NCI-H460 (cell line): ENCODE results near the gene BUB1B. TPM values are rescaled to one million over a fixed set of nuclear protein-coding genes. Genes with fewer than 3 reads are reported as not detected.

Experiments used
- DNase-seq: peaks from one replicate; pipeline ENCODE4 v3.0.0-alpha.2; 2016; ENCODE audit warnings: low read depth; ENCODE audit errors: extremely low read depth
- total RNA-seq: library from RNA; depleted of rRNA; stranded (reverse); fragments of >200 nt; shearing (Covaris generic); gene quantifications from 2 replicates; pipeline ENCODE4 v1.2.3, GENCODE V29; 2014

The BUB1B gene
- total RNA-seq, 1 experiment from 2014 or later = 45.7 TPM

DNA sequence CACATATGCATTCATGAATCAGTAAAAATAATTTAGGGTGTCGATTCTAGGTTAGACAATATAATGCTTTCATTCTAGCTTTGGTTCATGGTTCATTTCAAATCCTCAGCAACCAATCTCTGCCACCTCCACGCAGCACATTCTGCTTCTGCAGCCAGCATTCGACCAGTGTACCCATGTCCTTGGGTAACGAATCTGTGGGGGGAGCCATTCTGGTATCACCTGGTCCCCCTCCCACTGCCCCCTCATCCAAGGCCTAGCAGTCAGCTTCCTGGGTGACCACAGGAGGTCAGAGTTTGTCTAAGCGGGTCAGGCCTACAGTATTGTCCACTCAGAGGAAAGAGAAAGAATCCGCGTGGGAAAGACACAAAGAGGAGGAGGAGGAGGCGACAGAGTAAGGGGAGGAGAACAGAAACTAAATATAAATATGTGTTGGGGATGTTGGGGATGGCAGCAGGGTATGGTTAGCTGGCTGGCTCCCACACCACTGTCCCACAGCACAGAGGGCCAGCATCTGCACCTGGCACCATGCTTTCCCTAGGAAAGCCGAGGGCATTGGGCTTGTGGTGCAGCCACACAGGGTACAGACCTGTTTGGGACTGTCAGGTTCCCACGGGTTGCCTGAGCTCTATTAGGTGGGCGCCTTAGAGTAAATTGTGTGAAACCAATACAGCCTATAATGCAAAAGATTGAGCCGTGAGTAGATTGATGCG is 90.1 kb downstream of the BUB1B start:
- DNase-seq = no peak

GRCh38 chr15:40251486-40252140 is 90.7 kb downstream of the BUB1B start:
- no peak for DNase-seq

DNA sequence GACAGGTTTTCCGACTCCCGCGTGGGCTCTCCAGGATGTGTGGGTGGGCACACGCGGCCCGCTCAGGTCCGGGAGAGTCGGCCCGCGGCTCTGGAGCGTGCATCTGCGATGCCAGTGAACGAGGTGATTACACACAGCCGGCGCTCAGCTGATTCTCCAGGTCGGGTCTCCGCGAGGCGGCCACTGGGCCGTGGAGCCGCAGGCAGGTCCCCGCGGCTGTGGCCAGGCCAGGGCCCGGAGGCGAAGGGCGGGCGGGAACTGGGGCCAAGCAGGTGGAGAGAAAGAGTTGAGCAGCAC is 91.2 kb downstream of the BUB1B start:
- no peak for DNase-seq

DNA sequence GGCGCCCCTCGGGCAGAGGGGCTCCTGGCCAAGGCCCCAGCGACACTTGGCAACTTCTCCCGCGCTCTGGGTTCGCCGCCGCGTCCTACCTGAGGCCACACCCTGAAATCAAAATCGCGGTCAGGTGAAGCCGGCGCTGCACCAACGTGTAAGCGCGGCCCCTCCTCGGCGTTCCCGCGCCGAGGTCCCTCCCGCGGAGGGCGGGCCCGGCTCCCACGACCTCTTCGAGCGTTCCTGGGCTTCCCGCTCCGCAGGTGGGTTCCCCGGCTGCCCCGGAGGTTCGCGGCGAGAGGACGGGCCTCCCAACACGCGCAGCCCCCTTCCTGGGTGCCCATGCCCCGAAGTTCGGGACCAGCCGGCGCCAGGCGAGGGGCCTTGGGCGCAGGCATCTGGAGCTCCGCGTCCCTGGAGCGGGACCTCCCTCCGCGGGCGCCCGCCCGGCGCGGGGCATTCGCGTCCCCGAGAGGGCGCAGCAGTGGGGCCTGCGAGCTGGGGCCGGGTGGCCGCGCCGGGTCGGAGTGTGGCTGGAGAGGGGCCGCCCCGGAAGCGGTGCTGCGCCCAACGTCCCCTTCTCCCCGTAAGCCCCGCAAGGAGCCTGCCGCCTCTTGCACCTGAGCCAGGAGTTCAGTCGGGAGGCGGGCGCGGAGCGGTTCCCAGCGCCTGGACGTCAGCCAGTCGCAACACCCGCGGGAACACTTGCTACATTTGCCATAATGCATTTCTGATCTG is 91.7 kb downstream of the BUB1B start:
- no peak for DNase-seq

DNA sequence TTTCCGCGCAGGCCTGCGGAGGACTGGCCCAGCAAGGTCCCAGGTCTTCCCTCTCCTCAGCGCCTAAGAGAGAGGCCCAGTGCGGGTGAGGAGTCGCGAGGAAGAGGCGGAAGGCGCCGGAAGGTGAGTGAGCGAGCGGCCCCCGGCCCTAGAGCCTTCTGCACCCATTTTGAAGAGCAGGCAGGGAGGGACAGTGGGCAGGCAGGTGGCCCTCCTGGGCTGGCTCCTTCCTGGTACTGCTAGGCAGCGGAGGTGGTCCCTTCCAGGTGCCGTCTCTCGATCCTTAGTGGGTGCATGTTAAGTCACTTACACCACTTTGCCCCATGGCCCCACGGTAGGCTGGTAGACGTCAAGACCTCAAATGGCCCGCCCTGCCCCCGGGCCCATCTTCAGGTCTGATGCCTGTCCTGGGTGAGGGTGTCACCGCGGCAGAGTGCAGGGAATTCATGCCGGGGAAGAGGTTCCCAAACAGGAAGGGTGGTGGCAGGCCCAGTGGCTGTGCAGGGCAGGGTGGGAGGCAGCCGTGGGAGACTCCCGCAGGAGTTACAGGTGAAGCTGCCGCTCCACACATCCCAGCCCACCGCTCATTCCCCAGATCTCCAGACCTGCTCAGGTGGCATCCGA is 92.4 kb downstream of the BUB1B start:
- DNase-seq = no peak

DNA sequence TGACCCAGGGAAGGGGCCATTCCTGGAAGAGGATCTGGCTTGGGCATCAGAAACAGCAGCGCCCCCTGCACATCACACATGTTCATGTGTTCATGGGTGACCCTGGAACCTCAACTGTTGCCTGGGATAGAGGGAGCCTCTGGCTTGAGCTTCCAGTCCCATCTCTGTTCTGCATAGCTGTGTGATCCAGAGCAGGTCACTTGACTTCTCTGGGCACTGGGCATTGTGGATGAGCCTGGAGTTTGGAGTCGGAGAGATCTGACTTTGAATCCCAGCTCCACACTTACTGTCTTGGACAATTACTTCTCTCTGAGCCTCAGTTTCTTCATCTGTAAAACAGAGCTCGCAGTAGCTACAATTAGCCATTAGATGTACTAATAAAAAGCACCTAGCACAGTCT is 93.6 kb downstream of the BUB1B start:
- no peak for DNase-seq

- DNase-seq = no peak
These were observed 94.2 kb downstream of the BUB1B start for GRCh38 chr15:40255033-40255432.

DNA sequence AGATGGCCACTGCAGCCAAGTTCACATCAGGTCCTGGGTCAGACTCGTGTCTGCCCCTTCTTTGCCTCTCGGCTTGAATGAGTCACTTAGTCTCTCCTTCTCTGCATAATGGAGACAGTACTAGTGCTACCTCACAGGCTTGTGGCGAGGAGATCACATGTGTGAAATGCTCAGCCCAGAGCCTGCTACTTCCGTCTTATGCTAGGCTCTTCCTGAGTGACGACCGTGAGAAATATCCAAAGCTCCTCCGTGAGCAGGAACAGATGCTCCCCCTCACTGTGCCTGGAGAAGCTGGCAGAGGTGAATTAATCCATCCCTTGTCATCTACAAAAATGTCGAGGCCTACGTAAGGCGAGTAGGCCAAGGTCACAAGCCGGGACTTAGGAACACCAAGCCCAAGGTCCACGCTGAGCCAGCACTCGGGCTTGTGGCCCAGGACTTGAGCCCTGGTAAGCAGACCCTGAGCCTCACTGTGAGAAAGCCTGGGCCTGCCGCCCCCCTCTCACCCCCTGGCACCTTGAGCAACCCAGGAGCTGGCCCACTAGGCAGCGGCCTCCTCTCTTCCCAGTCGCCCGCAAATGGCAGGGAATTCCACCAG is 95.9 kb downstream of the BUB1B start:
- DNase-seq = no peak

DNA sequence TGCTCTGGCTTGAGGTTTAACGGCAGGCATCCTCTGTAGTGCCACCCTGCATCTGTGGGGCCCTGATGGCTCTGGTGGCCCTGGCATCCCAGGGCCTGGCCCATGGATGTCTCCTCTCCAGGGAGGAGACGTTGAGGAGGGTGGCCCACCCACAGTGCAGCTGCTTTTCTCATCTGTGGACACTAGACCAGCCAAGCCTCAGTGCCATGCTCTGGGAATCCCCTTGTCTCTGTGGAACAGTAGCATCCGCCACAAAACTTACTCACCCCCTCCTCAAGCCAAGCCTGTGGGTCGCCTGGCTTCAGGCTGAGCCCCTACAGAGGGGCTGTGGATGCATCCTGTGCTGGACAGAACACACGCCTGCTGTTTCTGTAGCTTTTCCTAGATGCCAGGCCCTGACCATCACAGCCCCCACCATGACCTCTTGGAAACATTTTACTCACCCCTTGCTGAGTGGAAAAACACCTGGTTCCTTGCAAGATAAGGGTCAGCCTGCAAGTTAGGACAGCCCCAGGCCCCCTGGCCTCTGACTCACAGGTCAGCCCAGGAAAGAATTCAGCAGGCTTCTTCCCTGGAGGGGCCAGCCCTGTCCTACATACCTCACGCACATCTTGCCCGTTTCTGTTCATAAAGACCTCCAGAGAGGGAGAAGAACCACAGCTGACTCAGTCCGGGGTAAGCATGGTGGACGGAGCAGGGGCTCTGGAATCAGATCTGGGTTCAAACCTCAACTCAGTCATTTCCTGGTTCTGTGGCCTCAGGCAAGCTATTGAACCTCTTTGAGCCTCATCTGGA is 97.0 kb downstream of the BUB1B start:
- no peak for DNase-seq

GRCh38 chr15:40258544-40258943 is 97.7 kb downstream of the BUB1B start:
- DNase-seq = no peak

DNA sequence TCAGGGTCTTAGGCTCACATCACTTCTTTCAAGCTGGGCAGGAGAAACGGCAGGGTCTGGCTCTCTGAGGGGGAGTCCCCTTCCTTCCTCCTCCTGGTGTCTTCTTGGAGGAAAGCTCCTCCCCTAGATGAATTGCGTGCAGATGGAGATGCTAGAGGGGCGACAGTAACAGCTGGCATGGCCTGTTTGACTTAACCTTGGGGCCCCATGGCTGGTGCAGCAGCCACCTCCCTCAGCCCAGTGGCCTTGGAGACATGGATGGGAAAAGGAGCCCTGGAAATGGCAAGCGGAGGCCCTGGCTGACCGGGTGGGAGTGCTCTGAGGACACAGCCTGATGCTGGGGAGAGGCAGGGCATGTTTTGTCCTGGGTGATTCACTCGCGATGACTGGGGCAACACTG is 98.2 kb downstream of the BUB1B start:
- DNase-seq = no peak

DNA sequence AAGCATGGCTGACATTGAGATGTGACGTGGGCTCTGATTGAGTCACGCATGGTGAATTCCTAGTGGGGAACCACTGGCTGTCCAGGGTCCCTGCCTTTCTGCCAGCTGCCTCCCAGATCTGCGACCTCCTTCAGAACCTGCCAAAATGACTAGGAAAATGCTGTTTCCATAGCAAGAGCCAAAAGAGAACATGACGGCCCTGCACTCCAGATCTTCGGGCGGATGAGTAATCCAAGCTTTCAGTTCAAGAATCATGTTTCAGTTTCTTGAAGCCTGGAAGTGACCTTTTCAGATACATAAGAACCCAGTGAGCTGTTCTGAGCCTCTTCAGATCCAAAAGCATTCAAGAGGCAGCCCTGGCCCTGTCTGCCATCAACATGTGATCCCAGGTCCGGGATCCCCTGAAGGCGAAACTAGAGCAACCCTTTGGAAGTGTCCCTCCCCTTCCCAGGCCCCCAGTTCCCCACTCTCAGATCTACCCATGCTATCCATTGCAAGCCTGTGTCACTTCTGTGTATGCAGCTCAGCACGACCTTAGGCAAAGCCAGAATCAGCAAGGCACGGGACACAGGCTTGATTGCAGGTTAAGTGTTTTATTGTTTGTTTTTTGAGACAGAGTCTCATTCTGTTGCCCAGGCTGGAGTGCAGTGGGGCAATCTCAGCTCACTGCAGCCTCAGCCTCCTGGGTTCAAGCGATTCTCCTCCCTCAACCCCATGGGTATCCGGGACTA is 102.3 kb downstream of the BUB1B start:
- no peak for DNase-seq

GRCh38 chr15:40264321-40265153 is 103.7 kb downstream of the BUB1B start:
- no peak for DNase-seq

GRCh38 chr15:40265355-40265754 is 104.5 kb downstream of the BUB1B start:
- no peak for DNase-seq

- no peak for DNase-seq
These were observed 105.0 kb downstream of the BUB1B start for GRCh38 chr15:40265875-40266274.

DNA sequence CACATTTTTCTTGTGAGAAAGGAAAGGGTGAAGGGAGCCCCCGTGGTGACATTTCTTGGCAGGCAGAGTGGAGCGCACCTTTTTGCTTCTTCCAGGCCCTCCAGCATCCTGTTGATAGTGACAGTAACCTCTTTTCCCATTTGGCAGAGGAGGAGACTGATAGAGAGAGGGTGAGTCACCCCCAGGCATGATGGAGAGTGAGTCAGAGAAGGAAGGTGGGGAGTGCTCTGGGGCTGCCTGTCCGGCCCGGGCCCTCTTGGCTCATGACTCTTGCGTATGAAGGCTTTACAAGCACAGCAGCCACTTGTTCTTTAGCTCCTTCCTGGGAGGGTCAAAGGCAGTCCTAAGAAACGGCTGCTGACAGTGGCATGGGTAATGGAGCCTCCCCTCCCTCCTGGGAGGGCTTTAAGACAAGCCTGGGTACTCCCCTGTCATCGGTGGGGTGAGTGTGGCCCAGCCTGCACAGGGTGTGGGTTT is 106.0 kb downstream of the BUB1B start:
- peak; percentile 68 for DNase-seq

- no peak for DNase-seq
These were observed 106.8 kb downstream of the BUB1B start for GRCh38 chr15:40267670-40268069.

GRCh38 chr15:40269604-40270003 is 108.7 kb downstream of the BUB1B start:
- DNase-seq = no peak
